GM19463 (cell line): Measurements from ENCODE around the gene ANKRD11.

Experiments
- ATAC-seq: cut with Tn5 transposase; IDR thresholded peaks from one replicate; pipeline ENCODE4 v1.9.1; 2021; ENCODE audit warnings: mild to moderate bottlenecking, moderate library complexity; ENCODE audit not compliant: unreplicated experiment

Gene ANKRD11

DNA sequence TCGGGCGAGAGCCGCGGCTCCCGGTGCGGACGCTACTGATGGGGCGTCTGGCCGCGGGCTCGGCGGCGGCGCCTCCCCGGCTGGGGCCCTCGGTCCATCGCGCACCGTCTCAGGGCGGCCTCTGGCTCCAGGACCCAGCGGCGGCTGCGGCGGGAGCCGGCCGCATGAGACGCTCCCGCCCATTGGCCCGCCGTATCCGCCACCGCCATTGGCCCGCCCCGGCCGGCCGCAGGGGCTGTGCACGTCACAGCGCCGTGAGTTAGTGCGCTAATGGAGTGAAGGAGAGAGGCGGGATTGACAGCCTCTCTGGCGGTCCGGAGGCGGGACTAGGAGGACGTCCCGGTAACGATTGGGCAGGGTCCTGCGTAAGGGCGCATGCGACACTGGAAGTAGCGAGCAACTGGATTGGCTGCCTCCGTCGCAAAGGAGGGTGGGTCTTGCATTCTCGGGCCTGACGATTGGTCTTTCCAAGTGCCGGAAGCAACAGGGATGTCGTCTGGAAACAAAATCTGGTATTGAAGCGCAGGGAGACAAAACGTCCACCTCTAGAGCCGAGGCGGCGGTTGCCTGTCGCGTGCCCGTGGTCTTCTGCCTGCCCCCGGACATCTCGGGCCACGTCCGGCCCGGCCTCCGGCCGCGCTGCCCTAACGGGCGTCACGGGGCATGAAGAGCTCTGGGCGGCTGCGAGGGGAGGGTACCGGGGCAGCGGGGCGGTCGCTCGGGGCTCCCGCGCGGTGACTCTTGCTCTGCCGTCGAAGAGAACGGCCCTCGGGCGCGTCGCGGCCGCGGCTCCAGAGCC is at the start of gene ANKRD11:
TSS of gene ANKRD11 (minus strand) at position 123 of the 799 bp plus-strand sequence. CDS start 173,542 bp downstream, outside the sequence.
- ATAC-seq = peak; percentile 84

DNA sequence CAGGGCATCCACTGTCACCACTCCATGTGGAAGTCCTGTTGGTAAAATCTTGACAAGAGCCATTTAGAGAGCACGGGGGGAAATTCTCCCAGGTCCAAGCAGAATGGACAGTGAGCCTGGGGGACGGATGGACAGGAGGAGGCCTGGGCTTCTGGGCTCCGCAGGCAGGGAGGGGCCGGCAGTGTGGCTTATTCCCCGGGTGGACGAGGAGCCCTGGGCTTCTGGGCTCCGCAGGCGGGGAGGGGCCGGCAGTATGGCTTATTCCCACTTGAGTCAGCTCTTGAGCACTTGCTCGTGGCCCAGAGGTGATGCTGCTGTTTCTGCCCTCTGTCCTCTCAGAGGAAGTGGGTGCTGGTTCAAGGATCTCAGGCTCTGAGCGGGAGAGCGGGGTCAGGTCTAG is 47.9 kb upstream of the ANKRD11 start:
- no peak for ATAC-seq

DNA sequence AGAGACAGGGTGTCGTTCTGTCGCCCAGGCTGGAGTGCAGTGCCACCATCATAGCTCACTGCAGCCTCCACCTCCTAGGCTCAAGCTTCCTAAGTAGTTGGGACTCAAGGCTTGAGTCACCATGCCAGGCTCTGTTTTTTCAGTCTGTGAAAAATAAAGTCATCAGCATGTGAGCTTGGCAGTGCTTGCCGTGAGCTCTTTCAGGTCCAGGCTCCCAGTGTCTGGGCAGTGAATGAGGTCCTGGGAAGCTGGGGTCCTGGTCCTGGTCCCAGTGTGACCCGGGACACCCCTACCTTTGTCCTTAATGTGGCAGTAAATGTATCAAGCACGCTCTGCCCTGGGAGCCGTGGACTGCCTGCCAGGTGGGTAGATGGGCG is 47.2 kb upstream of the ANKRD11 start:
- no peak for ATAC-seq

DNA sequence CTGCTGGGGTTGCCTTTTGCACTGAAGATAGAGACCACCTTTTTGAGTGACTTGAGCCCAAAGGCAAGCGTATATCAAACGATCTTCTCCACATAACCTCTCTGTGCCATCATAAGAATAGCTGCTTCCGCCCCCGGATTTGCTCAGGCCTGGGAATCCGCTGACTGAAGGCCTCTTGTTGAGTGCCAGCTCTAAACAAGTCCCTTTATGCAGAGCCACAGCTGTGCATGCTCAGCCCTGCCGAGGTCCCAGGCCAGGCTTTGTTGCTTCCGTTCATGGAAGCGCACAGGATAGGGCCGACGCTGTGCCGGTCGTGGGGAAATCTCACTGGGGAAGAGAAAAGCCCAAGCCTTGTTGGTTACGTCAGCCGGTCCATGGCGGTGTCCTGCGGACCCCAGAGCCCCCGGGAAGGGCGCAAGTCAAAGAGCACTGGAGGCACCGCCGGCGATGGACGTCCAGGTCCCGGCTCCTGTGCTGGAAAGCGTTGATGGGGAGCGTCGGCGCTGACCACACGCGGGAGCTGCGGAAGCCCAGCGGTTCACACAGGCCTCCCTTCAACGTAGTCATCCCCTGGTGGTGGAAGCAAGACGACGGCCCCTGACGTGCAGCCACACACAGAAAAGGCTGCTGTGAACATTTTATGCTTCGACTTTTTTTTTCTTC is 46.7 kb upstream of the ANKRD11 start:
- ATAC-seq = no peak

DNA sequence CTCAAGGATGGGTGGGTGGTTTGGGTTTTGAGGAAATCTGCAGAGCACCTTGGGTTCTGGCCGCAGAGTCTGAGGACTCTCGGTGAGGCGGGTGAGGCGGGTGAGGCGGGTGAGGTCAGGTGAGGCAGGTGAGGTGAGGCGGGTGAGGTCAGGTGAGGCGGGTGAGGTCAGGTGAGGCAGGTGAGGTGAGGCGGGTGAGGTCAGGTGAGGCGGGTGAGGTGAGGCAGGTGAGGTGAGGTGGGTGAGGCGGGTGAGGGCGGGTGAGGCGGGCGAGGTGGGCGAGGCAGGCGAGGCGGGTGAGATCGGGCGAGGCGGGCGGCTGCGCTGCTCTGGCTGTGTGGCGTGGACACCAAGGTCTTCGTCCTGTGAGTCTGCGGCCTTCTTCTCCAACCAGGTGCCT is 46.0 kb upstream of the ANKRD11 start:
- ATAC-seq = no peak

DNA sequence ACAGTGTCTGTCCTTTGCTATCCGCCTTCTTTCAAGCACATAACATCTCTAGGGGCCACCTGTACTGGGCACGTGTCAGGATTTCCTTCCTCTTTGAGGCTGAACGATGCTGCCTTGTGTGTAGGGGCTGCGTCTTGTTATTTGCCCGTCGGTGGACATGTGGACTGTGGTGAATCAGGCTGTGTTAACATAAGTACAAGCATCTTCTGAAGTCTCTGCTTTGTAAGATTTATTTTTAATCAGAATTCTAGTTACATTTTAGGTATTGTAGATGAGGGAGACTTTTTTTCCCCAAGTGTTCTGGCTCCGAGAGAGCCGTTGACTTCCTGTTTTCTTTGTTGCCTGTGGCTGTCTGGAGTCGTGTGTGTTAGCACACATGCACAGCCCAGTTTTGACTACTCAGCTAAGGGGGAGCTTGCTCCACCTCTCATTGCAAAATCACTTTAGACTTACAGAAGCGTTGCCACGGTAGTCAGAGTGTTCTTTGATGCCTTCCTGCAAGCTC is 43.9 kb upstream of the ANKRD11 start:
- no peak for ATAC-seq

DNA sequence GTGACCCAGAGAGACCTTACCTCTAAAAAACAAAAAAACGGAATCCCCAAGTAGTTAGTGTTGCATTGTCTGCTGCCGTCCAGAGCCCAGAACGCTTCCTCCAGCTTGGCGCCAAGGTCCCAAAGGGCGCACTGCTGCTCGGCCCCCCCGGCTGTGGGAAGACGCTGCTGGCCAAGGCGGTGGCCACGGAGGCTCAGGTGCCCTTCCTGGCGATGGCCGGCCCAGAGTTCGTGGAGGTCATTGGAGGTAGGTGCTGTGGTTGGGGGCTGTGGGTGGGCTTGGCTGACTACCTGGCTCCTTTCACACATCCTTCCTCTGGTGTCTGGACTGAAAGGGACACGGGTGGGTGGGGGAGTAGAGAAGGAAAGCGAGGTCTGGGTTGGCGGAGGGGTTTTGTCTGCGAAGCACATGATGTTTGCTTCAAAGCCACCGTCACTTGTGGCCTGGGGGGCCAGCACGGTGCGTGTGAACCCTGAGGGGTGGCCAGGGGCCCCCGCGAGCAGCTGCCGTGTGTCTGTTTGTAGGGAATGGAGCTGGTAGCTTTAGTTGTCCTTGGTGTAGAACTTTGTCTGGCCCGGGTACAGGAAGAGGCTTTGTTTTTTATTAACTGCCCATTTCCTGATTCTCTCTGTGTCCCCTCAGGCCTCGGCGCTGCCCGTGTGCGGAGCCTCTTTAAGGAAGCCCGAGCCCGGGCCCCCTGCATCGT is 41.6 kb upstream of the ANKRD11 start:
- no peak for ATAC-seq

DNA sequence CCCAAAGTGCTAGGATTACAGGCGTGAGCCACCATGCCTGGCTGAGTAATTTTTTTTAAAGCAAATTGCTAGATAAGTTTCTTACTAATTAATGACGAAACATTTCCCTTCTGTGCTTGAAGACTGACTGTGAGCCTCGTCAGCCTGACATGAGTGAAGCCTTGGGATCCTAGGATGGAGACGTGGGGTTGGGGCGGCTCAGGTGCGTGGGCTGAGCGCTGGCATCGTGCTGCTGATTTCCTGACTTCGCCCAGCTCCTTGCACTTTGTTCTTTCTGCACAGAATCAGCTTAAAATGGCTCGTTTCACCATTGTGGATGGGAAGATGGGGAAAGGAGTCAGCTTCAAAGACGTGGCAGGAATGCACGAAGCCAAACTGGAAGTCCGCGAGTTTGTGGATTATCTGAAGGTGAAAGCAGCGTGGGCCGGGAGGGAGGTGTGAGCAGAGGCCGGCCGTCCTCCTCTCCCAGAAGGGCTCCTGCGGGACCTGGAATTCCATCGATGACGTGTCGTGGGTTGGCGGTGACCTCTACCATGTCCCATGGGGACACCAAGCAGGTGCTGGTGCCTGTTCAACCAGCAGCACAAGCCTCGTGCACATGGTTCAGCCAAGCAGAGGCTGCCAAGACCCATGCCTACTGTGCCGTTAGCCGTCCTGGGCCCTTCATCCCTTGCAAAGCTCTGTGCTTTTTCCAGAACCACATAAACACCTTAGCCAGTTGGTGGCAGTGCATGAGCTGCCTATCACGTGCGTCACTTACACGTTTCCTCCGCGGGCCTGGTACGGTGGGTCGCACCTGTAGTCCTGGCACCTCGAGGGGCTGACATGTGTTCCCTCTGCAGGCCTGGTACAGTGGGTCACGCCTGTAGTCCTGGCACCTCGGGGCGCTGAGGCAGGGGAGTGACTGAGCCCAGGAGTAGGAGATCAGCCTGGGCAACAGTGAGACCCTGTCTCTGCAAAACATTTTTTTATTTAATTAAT is 40.3 kb upstream of the ANKRD11 start:
- ATAC-seq = no peak

DNA sequence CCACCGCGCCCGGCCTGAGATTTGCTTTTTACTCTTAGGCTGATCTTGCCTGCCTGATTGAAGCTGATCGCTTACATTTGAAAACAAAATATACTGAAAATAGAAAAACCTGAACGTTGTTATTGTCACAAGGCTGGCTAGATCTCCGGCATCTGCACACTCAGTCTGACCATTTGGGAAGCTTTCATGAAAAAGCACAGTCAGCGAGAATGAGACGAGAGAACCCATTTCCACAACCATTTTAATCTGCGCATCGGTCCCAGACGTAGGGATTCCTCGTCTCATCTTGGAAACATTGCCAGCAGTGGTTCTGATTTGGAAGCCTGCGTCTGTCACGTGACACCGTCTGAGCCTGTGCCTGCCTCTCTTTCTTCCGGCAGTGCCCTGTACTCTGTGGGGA is 38.7 kb upstream of the ANKRD11 start:
- no peak for ATAC-seq

DNA sequence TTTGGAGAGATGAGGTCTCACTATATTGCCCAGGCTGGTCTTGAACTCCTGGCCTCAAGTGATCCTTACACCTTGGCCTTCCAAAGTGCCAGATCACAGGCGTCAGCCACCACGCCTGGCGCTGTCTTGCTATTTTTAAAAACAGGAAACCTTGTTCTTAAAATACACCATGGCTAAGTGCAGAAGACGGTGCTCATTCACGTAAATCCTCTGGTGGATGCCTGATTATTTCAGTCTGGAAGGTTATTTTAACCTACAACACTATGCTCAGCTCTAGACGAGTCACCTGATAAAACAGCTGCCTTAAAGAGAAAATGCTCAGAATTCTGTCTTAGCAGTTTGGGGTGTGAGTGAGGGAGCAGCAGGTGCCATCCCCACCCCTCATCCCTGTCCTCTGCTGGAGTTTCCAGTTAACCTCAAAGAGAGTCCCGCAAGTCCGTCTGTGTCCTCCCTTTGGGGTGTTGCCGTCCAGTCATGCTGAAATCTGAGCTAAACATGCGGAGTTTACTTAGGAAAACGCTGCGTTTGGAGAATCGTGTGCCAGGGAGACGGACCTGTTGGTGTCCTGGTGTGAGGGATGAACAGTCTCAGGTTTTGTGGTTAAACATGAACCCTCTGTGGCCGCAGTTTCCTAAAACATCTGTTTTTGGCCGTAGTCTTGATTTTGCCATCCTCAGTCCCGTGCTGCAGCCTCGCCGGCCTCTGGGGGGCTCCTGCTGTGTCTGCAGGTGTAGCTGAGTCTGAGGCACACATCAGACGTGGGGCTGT is 35.0 kb upstream of the ANKRD11 start:
- ATAC-seq = no peak

DNA sequence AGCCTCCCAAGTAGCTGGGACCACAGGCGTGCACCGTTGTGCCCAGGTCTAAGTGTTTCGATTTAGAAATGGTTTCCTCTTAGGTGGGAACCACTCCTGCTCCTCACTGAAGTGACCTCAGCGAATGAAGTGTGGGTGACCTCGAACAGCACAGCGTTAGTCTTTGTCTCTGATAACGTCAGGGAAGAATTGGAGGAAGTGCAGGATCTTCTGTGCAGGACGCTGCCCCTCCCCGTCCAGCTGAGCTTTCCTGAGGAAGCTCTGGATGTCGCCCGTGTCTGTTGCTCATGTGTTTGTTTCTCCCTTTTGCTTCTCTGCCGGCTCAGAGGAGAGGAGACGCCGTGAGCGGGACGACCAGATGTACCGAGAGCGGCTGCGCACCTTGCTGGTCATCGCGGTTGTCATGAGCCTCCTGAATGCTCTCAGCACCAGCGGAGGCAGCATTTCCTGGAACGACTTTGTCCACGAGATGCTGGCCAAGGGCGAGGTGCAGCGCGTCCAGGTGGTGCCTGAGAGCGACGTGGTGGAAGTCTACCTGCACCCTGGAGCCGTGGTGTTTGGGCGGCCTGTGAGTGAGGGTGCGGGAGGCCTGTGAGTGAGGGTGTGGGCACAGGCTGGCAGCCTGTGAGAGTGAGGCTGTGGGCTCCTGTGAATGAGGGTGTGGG is 33.5 kb upstream of the ANKRD11 start:
- ATAC-seq = no peak

DNA sequence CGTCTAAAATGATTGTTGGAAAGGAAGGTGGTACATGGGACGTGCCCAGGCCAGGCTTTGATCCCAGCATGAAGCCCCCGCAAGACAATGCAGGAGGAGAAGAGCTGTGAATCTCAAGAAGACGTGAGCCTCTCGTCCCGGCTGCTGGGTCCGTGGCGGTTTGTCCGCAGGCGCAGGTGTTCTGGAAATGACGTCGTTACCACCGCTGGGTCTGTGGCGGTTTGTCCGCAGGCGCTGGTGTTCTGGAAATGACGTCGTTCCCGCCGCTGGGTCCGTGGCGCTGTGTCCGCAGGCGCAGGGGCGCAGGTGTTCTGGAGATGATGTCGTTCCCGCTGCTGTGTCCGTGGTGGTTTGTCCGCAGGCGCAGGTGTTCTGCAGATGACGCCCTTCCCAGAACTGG is 31.9 kb upstream of the ANKRD11 start:
- ATAC-seq = no peak

DNA sequence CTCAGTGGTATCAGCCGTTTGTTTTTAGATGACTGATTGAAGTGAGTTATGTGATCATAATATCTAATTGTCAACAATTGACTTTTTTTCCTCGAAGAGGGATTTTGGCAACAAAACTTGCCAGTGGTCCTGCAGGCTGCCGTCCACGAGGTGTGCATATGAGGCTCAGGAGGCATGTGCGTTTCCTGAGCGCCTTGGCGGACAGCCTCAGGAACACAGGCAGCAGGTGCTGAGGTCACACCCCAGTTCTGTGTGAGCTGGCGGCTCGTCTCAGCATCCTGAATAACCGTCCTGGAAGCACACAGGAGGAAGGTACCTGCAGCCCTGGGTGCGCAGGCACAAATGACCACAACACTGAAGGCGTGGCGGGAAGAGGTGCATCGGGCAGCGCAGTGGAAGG is 29.5 kb upstream of the ANKRD11 start:
- ATAC-seq = no peak

DNA sequence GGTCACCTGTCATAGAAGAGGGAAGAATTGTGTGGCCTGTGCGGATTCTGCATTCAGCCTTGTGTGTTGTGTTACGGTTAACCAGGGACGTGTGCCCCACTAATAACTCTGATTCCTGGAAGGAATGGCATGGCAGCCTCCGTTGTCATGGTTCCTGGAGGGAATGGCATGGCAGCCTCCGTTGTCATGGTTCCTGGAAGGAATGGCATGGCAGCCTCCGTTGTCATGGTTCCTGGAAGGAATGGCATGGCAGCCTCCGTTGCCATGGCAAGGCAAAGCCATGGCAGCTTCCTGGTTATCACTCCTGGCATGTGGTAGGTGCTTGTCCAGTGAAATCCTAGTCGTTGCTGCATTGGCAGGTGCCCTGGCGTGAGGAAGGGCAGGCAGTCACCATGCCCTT is 26.8 kb upstream of the ANKRD11 start:
- no peak for ATAC-seq

DNA sequence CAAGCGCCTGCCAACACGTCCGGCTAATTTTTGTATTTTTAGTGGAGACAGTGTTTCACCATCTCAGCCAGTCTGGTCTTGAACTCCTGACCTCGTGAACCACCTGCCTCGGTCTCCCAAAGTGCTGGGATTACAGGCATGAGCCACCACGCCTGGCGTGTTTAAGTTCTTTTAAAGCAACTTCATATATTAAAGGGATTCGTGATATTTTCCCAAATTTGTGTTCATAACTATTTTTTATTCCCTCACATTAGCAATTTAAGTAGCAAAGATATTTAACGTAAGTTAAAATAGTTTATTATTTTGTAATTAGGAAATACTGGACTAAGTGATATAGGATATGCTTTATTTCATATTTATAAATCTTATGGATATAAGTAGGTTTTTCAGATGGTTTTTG is 22.1 kb upstream of the ANKRD11 start:
- no peak for ATAC-seq

DNA sequence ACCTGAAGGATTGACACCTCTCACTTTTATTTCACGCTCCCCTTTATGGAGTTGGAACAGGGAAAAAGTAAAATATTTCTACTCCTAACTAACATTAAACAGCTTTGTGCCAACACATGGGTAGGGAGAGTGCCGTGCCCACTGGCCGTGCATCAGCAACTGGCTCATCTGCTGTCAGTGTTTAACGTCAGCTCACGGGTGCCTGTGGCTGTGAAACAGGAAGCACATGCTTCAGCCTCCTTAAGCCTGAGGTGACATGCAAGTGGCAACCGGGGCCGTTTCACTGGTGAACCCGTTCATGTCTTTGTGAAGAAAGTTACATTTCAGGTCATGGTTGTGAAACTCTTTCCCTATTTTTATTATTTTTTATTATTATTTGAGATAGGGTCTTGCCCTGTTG is 21.0 kb upstream of the ANKRD11 start:
- no peak for ATAC-seq

DNA sequence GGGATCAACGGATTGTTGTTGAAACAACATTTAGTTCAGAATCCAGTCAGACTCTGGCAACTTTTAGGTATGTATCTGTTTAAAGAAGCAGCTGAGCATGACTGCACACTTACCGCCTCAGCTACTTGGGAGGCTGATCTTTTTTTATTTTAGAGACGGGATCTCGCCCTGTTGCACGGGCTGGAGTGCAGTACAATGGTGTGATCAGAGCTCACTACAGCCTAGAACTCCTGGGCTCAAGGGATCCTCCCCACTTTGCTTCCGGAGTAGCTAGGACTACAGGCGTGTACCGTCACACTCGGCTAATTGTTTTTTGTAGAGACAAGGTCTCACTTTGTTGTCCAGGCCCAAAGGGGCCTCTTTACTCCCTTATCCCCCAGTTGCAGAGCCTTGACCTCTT is 20.2 kb upstream of the ANKRD11 start:
- ATAC-seq = no peak

DNA sequence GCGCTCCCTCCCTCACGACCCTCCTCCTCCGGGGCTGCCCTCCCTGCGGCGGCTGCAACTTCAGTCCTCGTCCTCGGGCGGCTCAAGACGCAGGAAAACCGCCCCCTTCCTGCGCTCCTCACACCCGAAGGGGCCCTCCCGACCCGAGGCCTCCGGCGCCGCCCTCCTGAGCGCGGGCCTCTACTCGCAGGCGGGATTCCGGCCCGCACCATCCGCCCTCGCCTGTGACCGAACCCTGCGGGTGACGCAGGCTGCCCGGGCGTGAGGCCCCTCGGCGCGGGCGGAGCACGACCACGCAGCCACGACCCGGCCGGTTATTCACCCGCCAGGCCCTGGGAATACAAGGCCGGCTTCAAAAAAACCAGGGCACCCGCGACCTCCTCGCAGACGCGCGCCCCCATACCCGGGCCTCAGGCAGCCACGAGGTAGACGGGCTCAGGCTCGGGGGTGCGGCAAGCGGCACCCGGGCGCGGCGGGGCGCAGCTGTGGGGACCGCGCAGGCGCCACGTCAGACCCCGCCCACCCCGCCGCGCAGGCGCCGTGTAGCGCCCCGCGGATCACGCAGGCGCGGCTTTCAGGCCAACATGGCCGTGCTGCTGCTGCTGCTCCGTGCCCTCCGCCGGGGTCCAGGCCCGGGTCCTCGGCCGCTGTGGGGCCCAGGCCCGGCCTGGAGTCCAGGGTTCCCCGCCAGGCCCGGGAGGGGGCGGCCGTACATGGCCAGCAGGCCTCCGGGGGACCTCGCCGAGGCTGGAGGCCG is 17.7 kb upstream of the ANKRD11 start, which contains the start of gene SPG7:
TSS of gene SPG7 (plus strand) at position 570 of the 757 bp plus-strand sequence. CDS start at position 585, 15 bp downstream.
- ATAC-seq = peak; percentile 54
